Caco-2 (cell line): ENCODE measurements around the gene ATP6V0C. TPM values are rescaled to one million over a fixed set of nuclear protein-coding genes. Genes with fewer than 3 reads are reported as not detected.

Experiments
- Bru-seq: library from RNA; stranded (reverse); fragments of 400-500 nt; gene quantifications from one replicate; lab custom pipeline; 2021; lab: Mats Ljungman, UMichigan
- BruChase-seq, 2 experiments: library from RNA; stranded (reverse); fragments of 400-500 nt; gene quantifications; one replicate each; lab custom pipeline; 2021; lab: Mats Ljungman, UMichigan
- BruUV-seq: library from RNA; stranded (reverse); fragments of 400-500 nt; replicated peaks from 2 replicates; lab custom pipeline; 2021; lab: Mats Ljungman, UMichigan
- CTCF ChIA-PET: fragments of 300-600 bp; sonication (Branson Sonifier 250); formaldehyde crosslinking; loops from one replicate; lab custom pipeline; 2022; ENCODE audit warnings: antibody characterized with exemption; lab: Charles Lee
- POLR2A ChIA-PET: fragments of 300-600 bp; sonication (Branson Sonifier 250); formaldehyde crosslinking; loops from one replicate; lab custom pipeline; 2022; ENCODE audit warnings: antibody characterized with exemption; lab: Charles Lee
- DNase-seq, 2 experiments: peaks; one replicate each; pipeline versions ENCODE4 v3.0.0 to v3.0.0-alpha.2; 2020 to 2022
- H3K27me3 ChIP-seq: replicated peaks from 2 replicates; pipeline ENCODE4 v1.6.0; 2011; ENCODE audit warnings: low read length; ENCODE audit not compliant: control insufficient read depth, insufficient read depth
- H3K36me3 ChIP-seq: 2 replicates; pipeline ENCODE4 v1.5.1; 2011; ENCODE audit warnings: low read length; ENCODE audit not compliant: control insufficient read depth, insufficient read depth
- H3K4me1 ChIP-seq: fragments of 250-450 bp; sonication (Bioruptor Pico); 2 replicates; pipeline ENCODE4 v1.5.1; 2020; ENCODE audit warnings: mild to moderate bottlenecking
- H3K4me3 ChIP-seq: 2 replicates; pipeline ENCODE4 v1.5.1; 2011; ENCODE audit warnings: low read depth, mild to moderate bottlenecking, control low read depth, low read length
- H3K9me3 ChIP-seq: fragments of 250-450 bp; sonication (Bioruptor Pico); 2 replicates; pipeline ENCODE4 v1.5.1; 2020; ENCODE audit warnings: mild to moderate bottlenecking, moderate library complexity
- H3K27ac Mint-ChIP-seq: one replicate; pipeline ENCODE4 v1.8.0; 2022; ENCODE audit warnings: mixed read lengths; ENCODE audit not compliant: unreplicated experiment
- H3K27me3 Mint-ChIP-seq: one replicate; pipeline ENCODE4 v1.8.0; 2022; ENCODE audit warnings: mixed read lengths; ENCODE audit not compliant: insufficient read depth, unreplicated experiment
- H3K36me3 Mint-ChIP-seq: one replicate; pipeline ENCODE4 v1.8.0; 2022; ENCODE audit warnings: mild to moderate bottlenecking, mixed read lengths; ENCODE audit not compliant: insufficient read depth, unreplicated experiment
- H3K4me1 Mint-ChIP-seq: one replicate; pipeline ENCODE4 v1.8.0; 2022; ENCODE audit warnings: low read depth, mixed read lengths; ENCODE audit not compliant: unreplicated experiment
- H3K4me3 Mint-ChIP-seq: one replicate; pipeline ENCODE4 v1.8.0; 2022; ENCODE audit warnings: mild to moderate bottlenecking, moderate library complexity, mixed read lengths; ENCODE audit not compliant: unreplicated experiment
- H3K9me3 Mint-ChIP-seq: one replicate; pipeline ENCODE4 v1.8.0; 2022; ENCODE audit warnings: mixed read lengths; ENCODE audit not compliant: unreplicated experiment
- intact Hi-C: fragments of 100-400 bp; cut with micrococcal nuclease; formaldehyde crosslinking; loops from one replicate; pipeline ENCODE4 v1.10.0; 2022; ENCODE audit not compliant: unreplicated experiment
- long read RNA-seq: library from polyadenylated mRNA; stranded (forward); transcript quantifications from one replicate; pipeline ENCODE4 v2.0.0, GENCODE V29; 2022
- total RNA-seq: library from RNA; stranded (reverse); gene quantifications from 2 replicates; pipeline ENCODE4 v1.2.3, GENCODE V29; 2022
- TF ChIP-seq, protein P1 (sequence below), 2 experiments: fragments of 200-600 bp in 1 of 2; IDR thresholded peaks; 1 replicate in 1 of 2; 2 replicates in 1 of 2; pipeline versions ENCODE4 v1.5.1 to v1.8.0; 2011 to 2022; ENCODE audit warnings: antibody characterized with exemption in 1 of 2, control low read depth in 1 of 2, inconsistent platforms in 1 of 2, low read depth in 1 of 2, low read length in 1 of 2, mild to moderate bottlenecking in 1 of 2, moderate library complexity in 1 of 2; ENCODE audit not compliant: insufficient read depth in 1 of 2, severe bottlenecking in 1 of 2, unreplicated experiment in 1 of 2

The ATP6V0C gene
- total RNA-seq (200 and 204 TPM in 2 replicates), Bru-seq, nascent RNA (percentile 53 among the genes with signal in this experiment), BruChase-seq, experiment 1, labeled RNA remaining after a 2-hour chase (percentile 41 among the genes with signal in this experiment), BruChase-seq, experiment 2, labeled RNA remaining after a 6-hour chase (percentile 57 among the genes with signal in this experiment)
- long read RNA-seq, transcript ATP6V0C-201 (3 exons, 1,175 nt): major isoform, 154 of 154 reads
- long read RNA-seq, partial matches to known transcripts: 0 of 154 reads
- long read RNA-seq, other reads (novel, unspliced or antisense): 0 of 154 reads

DNA sequence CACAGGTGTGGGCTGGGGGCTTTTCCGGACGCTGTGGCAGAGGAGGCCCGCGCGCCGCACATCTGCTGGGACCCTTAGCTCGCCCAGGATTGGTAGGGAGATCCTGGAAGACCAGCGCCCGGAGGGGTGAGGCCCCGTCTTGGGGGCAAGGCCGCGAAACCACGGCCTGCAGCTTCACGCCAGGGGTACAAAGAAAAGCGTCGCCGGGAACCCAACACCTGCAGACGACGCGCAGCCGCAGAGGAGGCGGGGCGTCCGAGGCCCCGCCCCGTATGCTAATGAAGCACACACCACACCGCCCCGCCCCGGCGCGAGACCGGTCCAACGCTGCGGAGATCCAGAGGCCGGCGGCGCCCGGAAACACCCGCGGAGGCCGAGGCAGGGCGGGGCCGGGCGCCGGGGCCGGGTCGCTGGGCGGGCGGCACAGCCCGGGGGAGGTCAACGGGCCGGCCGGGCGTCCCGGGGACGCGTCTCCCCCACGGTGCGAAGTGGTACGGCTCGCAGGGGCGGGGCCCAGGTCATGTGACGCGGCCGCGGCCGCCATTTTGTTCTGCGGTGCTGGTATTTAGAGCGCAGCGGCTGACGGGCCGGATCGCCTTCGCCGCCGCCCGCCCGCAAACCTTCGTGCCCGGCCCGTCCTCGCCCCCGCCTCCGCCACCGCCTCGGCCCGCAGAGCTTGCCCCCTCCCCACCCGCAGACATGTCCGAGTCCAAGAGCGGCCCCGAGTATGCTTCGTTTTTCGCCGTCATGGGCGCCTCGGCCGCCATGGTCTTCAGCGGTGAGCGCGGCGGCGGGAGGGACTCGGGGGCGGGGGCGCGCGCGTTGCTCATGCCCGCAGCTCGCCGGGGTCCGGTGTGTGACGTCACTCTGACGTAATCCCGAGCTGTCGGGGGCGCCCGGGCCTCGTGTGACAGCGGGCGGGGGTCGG, at the start of gene ATP6V0C:
Gene ATP6V0C, plus strand, starts transcription at position 548 of the 928 bp plus-strand sequence. Its CDS starts 152 bp downstream, at position 700.
- intact Hi-C loops: no loop called here
- Mint-ChIP-seq H3K27me3 (no peaks in the 10 kb centered on the region), H3K36me3 (peaks cover 46% of the 10 kb centered on the region), H3K9me3 (no peaks in the 10 kb centered on the region), H3K4me1 (peaks cover 27% of the 10 kb centered on the region), H3K27ac (peak within 1 kb of the TSS; percentile 87), H3K4me3 (peak within 1 kb of the TSS; percentile 86)
- ChIA-PET CTCF (interaction anchor here (0.5 to 2.1 kb wide), 3 partner anchors 11 to 12 kb away, joined by 3 to 11 read pairs (median 8); no protein-coding TSS in a partner anchor), POLR2A (interaction anchor here (0.5 to 0.6 kb wide), 2 partner anchors 36 to 244 kb away, joined by 3 to 4 read pairs; no protein-coding TSS in a partner anchor)
- peaks cover 17% of the 10 kb centered on the region for H3K4me1 ChIP-seq
- H3K36me3 ChIP-seq: peaks cover 3% of the 10 kb centered on the region
- no TSS peak for BruUV-seq
- H3K9me3 ChIP-seq: no peaks in the 10 kb centered on the region
- TF ChIP-seq, protein P1, sequence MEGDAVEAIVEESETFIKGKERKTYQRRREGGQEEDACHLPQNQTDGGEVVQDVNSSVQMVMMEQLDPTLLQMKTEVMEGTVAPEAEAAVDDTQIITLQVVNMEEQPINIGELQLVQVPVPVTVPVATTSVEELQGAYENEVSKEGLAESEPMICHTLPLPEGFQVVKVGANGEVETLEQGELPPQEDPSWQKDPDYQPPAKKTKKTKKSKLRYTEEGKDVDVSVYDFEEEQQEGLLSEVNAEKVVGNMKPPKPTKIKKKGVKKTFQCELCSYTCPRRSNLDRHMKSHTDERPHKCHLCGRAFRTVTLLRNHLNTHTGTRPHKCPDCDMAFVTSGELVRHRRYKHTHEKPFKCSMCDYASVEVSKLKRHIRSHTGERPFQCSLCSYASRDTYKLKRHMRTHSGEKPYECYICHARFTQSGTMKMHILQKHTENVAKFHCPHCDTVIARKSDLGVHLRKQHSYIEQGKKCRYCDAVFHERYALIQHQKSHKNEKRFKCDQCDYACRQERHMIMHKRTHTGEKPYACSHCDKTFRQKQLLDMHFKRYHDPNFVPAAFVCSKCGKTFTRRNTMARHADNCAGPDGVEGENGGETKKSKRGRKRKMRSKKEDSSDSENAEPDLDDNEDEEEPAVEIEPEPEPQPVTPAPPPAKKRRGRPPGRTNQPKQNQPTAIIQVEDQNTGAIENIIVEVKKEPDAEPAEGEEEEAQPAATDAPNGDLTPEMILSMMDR (IDR thresholded peaks at IDR 0.05; ENCODE audit: insufficient read depth in 1 of 2, low read depth in 1 of 2, low read length in 1 of 2, severe bottlenecking in 1 of 2, unreplicated experiment in 1 of 2): no peak
- H3K4me3 ChIP-seq: peak within 1 kb of the TSS; percentile 99
- H3K27me3 ChIP-seq: no peaks in the 10 kb centered on the region
- peak; percentile 94 to 95 for DNase-seq

DNA sequence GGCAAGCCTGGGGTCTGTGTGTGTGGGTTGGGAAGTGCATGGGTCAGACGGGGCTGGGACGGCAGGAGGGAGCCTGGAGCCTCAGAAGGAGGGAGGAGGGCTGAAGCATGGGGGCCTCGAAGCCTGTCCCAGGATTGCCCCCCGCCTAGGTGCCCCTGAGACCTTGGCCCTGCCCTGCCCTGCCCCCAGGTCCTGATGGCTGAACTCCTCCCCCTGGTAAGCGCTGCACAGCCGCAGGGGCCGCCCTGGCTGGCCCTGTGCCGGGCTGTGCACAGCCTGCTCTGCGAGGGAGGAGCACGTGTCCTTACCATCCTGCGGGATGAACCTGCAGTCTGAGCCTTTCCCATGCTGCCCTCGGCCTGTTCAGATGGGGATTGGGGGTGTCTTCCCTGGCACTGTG, 49.4 kb upstream of the ATP6V0C start:
- Histone ChIP-seq H3K4me1 (peaks cover 14% of the 10 kb centered on the region), H3K9me3 (no peaks in the 10 kb centered on the region), H3K27me3 (no peaks in the 10 kb centered on the region), H3K36me3 (no peaks in the 10 kb centered on the region), H3K4me3 (no peak overlapping the region)
- Mint-ChIP-seq H3K9me3 (no peaks in the 10 kb centered on the region), H3K36me3 (peaks cover 42% of the 10 kb centered on the region), H3K27ac (no peak overlapping the region), H3K4me3 (no peak overlapping the region), H3K4me1 (peaks cover 5% of the 10 kb centered on the region), H3K27me3 (no peaks in the 10 kb centered on the region)
- CTCF ChIA-PET: no interaction called here
- DNase-seq: no peak
- intact Hi-C loops: no loop called here
- TF ChIP-seq, protein P1 (IDR thresholded peaks at IDR 0.05; ENCODE audit: insufficient read depth in 1 of 2, low read depth in 1 of 2, low read length in 1 of 2, severe bottlenecking in 1 of 2, unreplicated experiment in 1 of 2): no peak
- BruUV-seq: no TSS peak
- POLR2A ChIA-PET: interaction anchor here (0.7 kb wide), 1 partner anchor 309 kb away, joined by 3 read pairs; no protein-coding TSS in a partner anchor
